Ovary (tissue), 3 donors: ENCODE data around the gene LYRM4.

Source experiments
- CTCF ChIP-seq, 3 donors: fragments of 450-650 bp in 2 of 3; fragments of 200-600 bp in 1 of 3; IDR thresholded peaks; one replicate each; pipeline versions ENCODE4 v1.5.1 to v1.8.0; 2016 to 2022; ENCODE audit warnings: antibody characterized with exemption in 3 of 3, mild to moderate bottlenecking in 1 of 3
- POLR2A ChIP-seq: fragments of 450-650 bp; IDR thresholded peaks from one replicate; pipeline ENCODE4 v1.6.1; 2017; ENCODE audit warnings: antibody characterized with exemption, mild to moderate bottlenecking, moderate library complexity
- donor health status: DM: no; HTN: no; CAD: no.

GRCh38 chr6:5139828-5140771 is 120.7 kb downstream of the LYRM4 start:
- TF ChIP-seq CTCF (IDR thresholded peaks at IDR 0.05) (no peak), POLR2A (no peak)
